Neural progenitor cell (in vitro differentiated cells): Measurements from ENCODE around the gene THBD.

Experiments
- EZH2phosphoT487 ChIP-seq: fragments of 200-600 bp; sonication (generic); IDR thresholded peaks from 2 replicates; pipeline ENCODE4 v1.6.1; 2017; ENCODE audit warnings: antibody characterized with exemption
- TF ChIP-seq, protein P1 (sequence below): fragments of 200-600 bp; sonication (generic); IDR thresholded peaks from 2 replicates; pipeline ENCODE4 v1.5.1; 2017; ENCODE audit warnings: antibody characterized with exemption, mild to moderate bottlenecking

DNA sequence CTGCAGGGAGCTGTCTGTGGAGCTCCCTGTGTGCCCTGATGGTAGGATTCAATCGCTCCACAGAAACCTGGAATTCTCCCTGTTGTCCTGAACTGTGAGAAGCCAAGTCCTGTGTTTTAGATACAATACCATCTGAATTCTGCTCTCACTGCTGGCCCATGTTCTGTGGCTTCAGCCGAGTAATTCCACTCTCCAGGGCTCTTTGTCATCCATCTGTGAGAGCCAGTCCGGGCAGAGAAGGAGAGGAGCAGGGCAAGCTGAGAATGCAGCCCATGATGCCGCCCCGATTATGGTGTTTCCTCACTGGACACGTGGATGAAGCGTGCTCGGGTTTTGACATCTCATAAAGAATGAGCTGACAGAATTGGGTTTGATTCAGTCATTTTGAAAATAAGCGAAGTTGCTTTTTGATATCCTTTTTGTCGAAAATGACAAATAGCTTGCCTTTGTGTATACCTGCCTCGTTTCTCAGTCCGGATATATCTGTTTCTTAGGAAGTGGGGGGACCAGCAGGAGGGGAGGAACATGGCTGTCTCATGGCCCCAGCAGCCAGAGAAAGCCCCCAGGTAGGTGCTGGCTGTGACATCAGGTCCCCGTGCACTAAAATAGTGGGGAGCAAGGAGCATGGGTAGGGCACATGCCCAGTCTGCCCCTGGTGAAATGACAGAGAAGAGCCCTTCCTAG is 44.9 kb upstream of the THBD start:
- TF ChIP-seq, protein P1, sequence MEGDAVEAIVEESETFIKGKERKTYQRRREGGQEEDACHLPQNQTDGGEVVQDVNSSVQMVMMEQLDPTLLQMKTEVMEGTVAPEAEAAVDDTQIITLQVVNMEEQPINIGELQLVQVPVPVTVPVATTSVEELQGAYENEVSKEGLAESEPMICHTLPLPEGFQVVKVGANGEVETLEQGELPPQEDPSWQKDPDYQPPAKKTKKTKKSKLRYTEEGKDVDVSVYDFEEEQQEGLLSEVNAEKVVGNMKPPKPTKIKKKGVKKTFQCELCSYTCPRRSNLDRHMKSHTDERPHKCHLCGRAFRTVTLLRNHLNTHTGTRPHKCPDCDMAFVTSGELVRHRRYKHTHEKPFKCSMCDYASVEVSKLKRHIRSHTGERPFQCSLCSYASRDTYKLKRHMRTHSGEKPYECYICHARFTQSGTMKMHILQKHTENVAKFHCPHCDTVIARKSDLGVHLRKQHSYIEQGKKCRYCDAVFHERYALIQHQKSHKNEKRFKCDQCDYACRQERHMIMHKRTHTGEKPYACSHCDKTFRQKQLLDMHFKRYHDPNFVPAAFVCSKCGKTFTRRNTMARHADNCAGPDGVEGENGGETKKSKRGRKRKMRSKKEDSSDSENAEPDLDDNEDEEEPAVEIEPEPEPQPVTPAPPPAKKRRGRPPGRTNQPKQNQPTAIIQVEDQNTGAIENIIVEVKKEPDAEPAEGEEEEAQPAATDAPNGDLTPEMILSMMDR = no peak
- TF ChIP-seq EZH2phosphoT487 = no peak
